GM23338 (cell line): Measurements from ENCODE around the gene AASDHPPT. TPM values are rescaled to one million over a fixed set of nuclear protein-coding genes. Genes with fewer than 3 reads are reported as not detected.

Source experiments
- ATAC-seq: fragments of 200-7000 bp; cut with Tn5 transposase; 3 replicates; pipeline ENCODE4 v1.9.1; 2020
- DNase-seq: peaks from one replicate; pipeline ENCODE4 v3.0.0-alpha.2; 2015; ENCODE audit warnings: low spot score
- H2AFZ ChIP-seq: fragments of 200-600 bp; sonication (generic); 2 replicates; pipeline ENCODE4 v1.8.0; 2016; ENCODE audit warnings: antibody characterized with exemption, mild to moderate bottlenecking, moderate library complexity
- H3F3A ChIP-seq: fragments of 200-600 bp; sonication (generic); replicated peaks from 2 replicates; pipeline ENCODE4 v1.8.0; 2017; ENCODE audit warnings: antibody characterized with exemption, mixed run types, low read depth
- H3K27ac ChIP-seq: fragments of 200-600 bp; sonication (generic); 2 replicates; pipeline ENCODE4 v1.6.1; 2016; ENCODE audit warnings: low read depth
- H3K27me3 ChIP-seq: fragments of 200-600 bp; sonication (generic); 2 replicates; pipeline ENCODE4 v1.8.0; 2016; ENCODE audit warnings: mild to moderate bottlenecking, mixed run types, moderate library complexity; ENCODE audit not compliant: insufficient read depth
- H3K36me3 ChIP-seq: fragments of 200-600 bp; sonication (generic); 2 replicates; pipeline ENCODE4 v1.8.0; 2016; ENCODE audit warnings: mild to moderate bottlenecking; ENCODE audit not compliant: insufficient read depth
- H3K4me1 ChIP-seq: fragments of 200-600 bp; sonication (generic); 2 replicates; pipeline ENCODE4 v1.8.0; 2016; ENCODE audit warnings: mild to moderate bottlenecking, moderate library complexity; ENCODE audit not compliant: insufficient read depth
- H3K4me2 ChIP-seq: fragments of 200-600 bp; sonication (generic); 2 replicates; pipeline ENCODE4 v1.7.1; 2017; ENCODE audit warnings: mixed run types
- H3K4me3 ChIP-seq: fragments of 200-600 bp; sonication (generic); 2 replicates; pipeline ENCODE4 v1.6.1; 2016; ENCODE audit warnings: mixed run types
- H3K79me2 ChIP-seq: fragments of 200-600 bp; sonication (generic); replicated peaks from 2 replicates; pipeline ENCODE4 v1.8.0; 2017; ENCODE audit warnings: mild to moderate bottlenecking; ENCODE audit not compliant: insufficient read depth
- H3K9me2 ChIP-seq: fragments of 200-600 bp; sonication (generic); 2 replicates; pipeline ENCODE4 v1.8.0; 2017; ENCODE audit not compliant: insufficient read depth
- H4K20me1 ChIP-seq: fragments of 200-600 bp; sonication (generic); replicated peaks from 2 replicates; pipeline ENCODE4 v1.8.0; 2017; ENCODE audit warnings: mild to moderate bottlenecking; ENCODE audit not compliant: insufficient read depth
- H3K27ac Mint-ChIP-seq: 2 replicates; pipeline ENCODE4 v1.8.0; 2020; ENCODE audit warnings: inconsistent platforms, mild to moderate bottlenecking, moderate library complexity, mixed read lengths
- H3K27me3 Mint-ChIP-seq: 3 replicates; pipeline ENCODE4 v1.8.0; 2022; ENCODE audit warnings: low read depth, mild to moderate bottlenecking, moderate library complexity, mixed read lengths, inconsistent platforms; ENCODE audit not compliant: insufficient read depth, poor library complexity
- H3K36me3 Mint-ChIP-seq: 3 replicates; pipeline ENCODE4 v1.8.0; 2021; ENCODE audit warnings: low read depth, mild to moderate bottlenecking, inconsistent platforms, moderate library complexity, mixed read lengths
- H3K4me1 Mint-ChIP-seq: 3 replicates; pipeline ENCODE4 v1.8.0; 2020; ENCODE audit warnings: mild to moderate bottlenecking, inconsistent platforms, mixed read lengths
- H3K4me3 Mint-ChIP-seq: 3 replicates; pipeline ENCODE4 v1.8.0; 2021; ENCODE audit warnings: moderate library complexity, mild to moderate bottlenecking, inconsistent platforms, mixed read lengths
- H3K9me3 Mint-ChIP-seq: 3 replicates; pipeline ENCODE4 v1.8.0; 2020; ENCODE audit warnings: moderate library complexity, mild to moderate bottlenecking, inconsistent platforms, mixed read lengths
- CREB1 ChIP-seq: fragments of 250-450 bp; sonication (Bioruptor Pico); IDR thresholded peaks from 2 replicates; pipeline ENCODE4 v1.5.0; 2020; ENCODE audit warnings: low read depth, mild to moderate bottlenecking, moderate library complexity
- ETS1 ChIP-seq: IDR thresholded peaks from 2 replicates; pipeline ENCODE4 v1.6.1; 2016; ENCODE audit warnings: antibody characterized with exemption
- EZH2 ChIP-seq: fragments of 200-600 bp; sonication (generic); IDR thresholded peaks from one replicate; pipeline ENCODE4 v1.8.0; 2017; ENCODE audit warnings: antibody characterized with exemption, mild to moderate bottlenecking, low read depth; ENCODE audit not compliant: unreplicated experiment
- JUNB ChIP-seq: IDR thresholded peaks from one replicate; pipeline ENCODE4 v1.6.1; 2016; ENCODE audit warnings: antibody characterized with exemption; ENCODE audit not compliant: unreplicated experiment
- NANOG ChIP-seq: IDR thresholded peaks from 2 replicates; pipeline ENCODE4 v1.6.1; 2016; ENCODE audit warnings: antibody characterized with exemption, borderline replicate concordance
- POLR2AphosphoS5 ChIP-seq: IDR thresholded peaks from 2 replicates; pipeline ENCODE4 v1.6.1; 2016; ENCODE audit warnings: antibody characterized with exemption, low read depth
- REST ChIP-seq: IDR thresholded peaks from one replicate; pipeline ENCODE4 v1.6.1; 2018; ENCODE audit warnings: antibody characterized with exemption; ENCODE audit not compliant: unreplicated experiment
- STAT1 ChIP-seq: IDR thresholded peaks from one replicate; pipeline ENCODE4 v1.6.1; 2016; ENCODE audit warnings: antibody characterized with exemption; ENCODE audit not compliant: unreplicated experiment
- ZNF114 ChIP-seq: fragments of 250-450 bp; sonication (Bioruptor Pico); IDR thresholded peaks from 2 replicates; pipeline ENCODE4 v1.5.0; 2020; ENCODE audit warnings: mild to moderate bottlenecking, moderate library complexity
- ZNF331 ChIP-seq: fragments of 250-450 bp; sonication (Bioruptor Pico); IDR thresholded peaks from 2 replicates; pipeline ENCODE4 v1.5.0; 2020; ENCODE audit warnings: low read depth, mild to moderate bottlenecking, moderate library complexity
- long read RNA-seq: library from polyadenylated mRNA; unstranded; transcript quantifications from one replicate; pipeline ENCODE4 v2.0.0, GENCODE V29; 2020; ENCODE audit not compliant: unreplicated experiment
- polyA plus RNA-seq: library from polyadenylated mRNA; unstranded; fragments of >200 nt; fragmentation: Nextera tagmentation; extraction: Ambion mirVana; gene quantifications from 2 replicates; pipeline ENCODE4 v1.2.1, GENCODE V29; 2016
- total RNA-seq: library from RNA; depleted of rRNA; stranded (reverse); fragments of >200 nt; shearing (Covaris generic); gene quantifications from 2 replicates; pipeline ENCODE4 v1.2.3, GENCODE V29; 2014; rRNA removed
- TF ChIP-seq, protein P1 (sequence below), 2 experiments: fragments of 200-600 bp in 1 of 2; sonication (generic) in 1 of 2; conservative IDR thresholded peaks; 2 replicates each; pipeline versions ENCODE4 v1.5.1 to v1.6.1; 2016 to 2017; ENCODE audit warnings: antibody characterized with exemption in 2 of 2, low read depth in 2 of 2, mild to moderate bottlenecking in 2 of 2, moderate library complexity in 1 of 2

AASDHPPT gene, protein sequence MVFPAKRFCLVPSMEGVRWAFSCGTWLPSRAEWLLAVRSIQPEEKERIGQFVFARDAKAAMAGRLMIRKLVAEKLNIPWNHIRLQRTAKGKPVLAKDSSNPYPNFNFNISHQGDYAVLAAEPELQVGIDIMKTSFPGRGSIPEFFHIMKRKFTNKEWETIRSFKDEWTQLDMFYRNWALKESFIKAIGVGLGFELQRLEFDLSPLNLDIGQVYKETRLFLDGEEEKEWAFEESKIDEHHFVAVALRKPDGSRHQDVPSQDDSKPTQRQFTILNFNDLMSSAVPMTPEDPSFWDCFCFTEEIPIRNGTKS
- 57.4 and 62.3 TPM in 2 replicates for total RNA-seq
- 38.8 and 49.0 TPM in 2 replicates for polyA plus RNA-seq
- long read RNA-seq, transcript AASDHPPT-201 (6 exons, 2,955 nt), result major isoform, 32 of 36 reads
- long read RNA-seq, partial matches to known transcripts, result 0 of 36 reads
- long read RNA-seq, other reads (novel, unspliced or antisense), result 4 of 36 reads

- Histone ChIP-seq H3K9me2 (no peaks in the 10 kb centered on the region), H2AFZ (peak within 1 kb of the TSS; percentile 80), H3K4me2 (peak within 1 kb of the TSS; percentile 94), H3K4me1 (peaks cover 13% of the 10 kb centered on the region), H3K4me3 (peak within 1 kb of the TSS; percentile 87), H3K36me3 (peaks cover 16% of the 10 kb centered on the region; the same call in 1 of the 2 replicates), H3K27ac (peak within 1 kb of the TSS; percentile 96), H3K79me2 (peaks cover 51% of the 10 kb centered on the region), H3K27me3 (no peaks in the 10 kb centered on the region), H3F3A (no peaks in the 10 kb centered on the region), H4K20me1 (no peaks in the 10 kb centered on the region)
- DNase-seq, result peak; percentile 36
- Mint-ChIP-seq H3K27ac (peak within 1 kb of the TSS; percentile 99), H3K9me3 (no peaks in the 10 kb centered on the region), H3K4me3 (peak within 1 kb of the TSS; percentile 86), H3K4me1 (peaks cover 25% of the 10 kb centered on the region), H3K36me3 (peaks cover 29% of the 10 kb centered on the region), H3K27me3 (peaks cover 5% of the 10 kb centered on the region)
- TF ChIP-seq REST (peak; percentile 33), EZH2 (no peak), ETS1 (no peak), POLR2AphosphoS5 (peak; percentile 92)
- peak; percentile 9 for ATAC-seq
These were observed at the start of gene AASDHPPT for GRCh38 chr11:106077609-106078455. Gene AASDHPPT (plus strand): TSS chr11:106077662. CDS start chr11:106077711, 49 bp downstream.

DNA sequence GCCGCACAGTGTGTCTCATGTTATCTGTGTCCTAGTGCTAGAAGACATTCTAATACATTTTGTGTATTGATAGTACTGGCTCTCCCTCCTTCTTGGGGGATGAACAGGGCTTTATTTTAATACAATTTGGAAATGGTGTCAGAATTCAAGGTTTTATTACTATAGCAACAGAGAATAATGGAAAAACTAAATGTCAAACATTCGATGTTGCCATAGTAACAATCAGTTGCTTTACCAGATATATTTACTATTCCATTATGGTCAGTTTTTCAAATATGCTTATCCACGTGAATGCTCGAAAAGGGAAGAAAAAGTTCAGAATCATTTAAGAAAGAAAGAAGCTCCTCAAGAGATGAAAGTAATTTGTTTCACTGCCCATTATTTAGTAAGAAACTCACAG lies 46.9 kb upstream of the AASDHPPT start:
- no peaks in the 10 kb centered on the region for H3K36me3 ChIP-seq
- no peaks in the 10 kb centered on the region for H3F3A ChIP-seq
- H3K9me2 ChIP-seq, result no peaks in the 10 kb centered on the region
- no peaks in the 10 kb centered on the region for H3K27me3 ChIP-seq
- DNase-seq (no peak), ATAC-seq (no peak)
- H3K4me3 ChIP-seq, result no peak overlapping the region
- H3K27ac Mint-ChIP-seq, result no peak overlapping the region
- H3K4me2 ChIP-seq, result no peak overlapping the region
- 0 out of 3 replicates have a peak, but pooled peaks cover 2% of the 10 kb centered on the region for H3K36me3 Mint-ChIP-seq
- H3K4me1 ChIP-seq, result no peaks in the 10 kb centered on the region
- H3K79me2 ChIP-seq, result no peaks in the 10 kb centered on the region
- no peaks in the 10 kb centered on the region for H4K20me1 ChIP-seq
- H3K4me1 Mint-ChIP-seq, result no peaks in the 10 kb centered on the region
- no peaks in the 10 kb centered on the region for H3K27me3 Mint-ChIP-seq
- H3K4me3 Mint-ChIP-seq, result no peak overlapping the region
- peaks cover 8% of the 10 kb centered on the region for H3K9me3 Mint-ChIP-seq
- no peak overlapping the region for H3K27ac ChIP-seq
- no peak overlapping the region for H2AFZ ChIP-seq
- TF ChIP-seq EZH2 (no peak), ETS1 (no peak), ZNF331 (CRISPR knock-in tag) (no peak), ZNF114 (no peak), CREB1 (CRISPR knock-in tag) (no peak), JUNB (no peak), NANOG (no peak), POLR2AphosphoS5 (no peak), STAT1 (no peak)
- TF ChIP-seq, protein P1, sequence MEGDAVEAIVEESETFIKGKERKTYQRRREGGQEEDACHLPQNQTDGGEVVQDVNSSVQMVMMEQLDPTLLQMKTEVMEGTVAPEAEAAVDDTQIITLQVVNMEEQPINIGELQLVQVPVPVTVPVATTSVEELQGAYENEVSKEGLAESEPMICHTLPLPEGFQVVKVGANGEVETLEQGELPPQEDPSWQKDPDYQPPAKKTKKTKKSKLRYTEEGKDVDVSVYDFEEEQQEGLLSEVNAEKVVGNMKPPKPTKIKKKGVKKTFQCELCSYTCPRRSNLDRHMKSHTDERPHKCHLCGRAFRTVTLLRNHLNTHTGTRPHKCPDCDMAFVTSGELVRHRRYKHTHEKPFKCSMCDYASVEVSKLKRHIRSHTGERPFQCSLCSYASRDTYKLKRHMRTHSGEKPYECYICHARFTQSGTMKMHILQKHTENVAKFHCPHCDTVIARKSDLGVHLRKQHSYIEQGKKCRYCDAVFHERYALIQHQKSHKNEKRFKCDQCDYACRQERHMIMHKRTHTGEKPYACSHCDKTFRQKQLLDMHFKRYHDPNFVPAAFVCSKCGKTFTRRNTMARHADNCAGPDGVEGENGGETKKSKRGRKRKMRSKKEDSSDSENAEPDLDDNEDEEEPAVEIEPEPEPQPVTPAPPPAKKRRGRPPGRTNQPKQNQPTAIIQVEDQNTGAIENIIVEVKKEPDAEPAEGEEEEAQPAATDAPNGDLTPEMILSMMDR (conservative IDR thresholded peaks at IDR 0.05; ENCODE audit: low read depth in 2 of 2), result no peak
